WI38 (cell line): ENCODE data around the gene USP49.

Experiments
- H3K4me3 ChIP-seq: 2 replicates; pipeline ENCODE4 v1.5.1; 2011; ENCODE audit warnings: low read depth, mild to moderate bottlenecking, control low read depth, low read length
- TF ChIP-seq, protein P1 (sequence below): IDR thresholded peaks from 2 replicates; pipeline ENCODE4 v1.5.1; 2012; ENCODE audit warnings: low read depth, mild to moderate bottlenecking, control low read depth, low read length

Gene USP49

DNA sequence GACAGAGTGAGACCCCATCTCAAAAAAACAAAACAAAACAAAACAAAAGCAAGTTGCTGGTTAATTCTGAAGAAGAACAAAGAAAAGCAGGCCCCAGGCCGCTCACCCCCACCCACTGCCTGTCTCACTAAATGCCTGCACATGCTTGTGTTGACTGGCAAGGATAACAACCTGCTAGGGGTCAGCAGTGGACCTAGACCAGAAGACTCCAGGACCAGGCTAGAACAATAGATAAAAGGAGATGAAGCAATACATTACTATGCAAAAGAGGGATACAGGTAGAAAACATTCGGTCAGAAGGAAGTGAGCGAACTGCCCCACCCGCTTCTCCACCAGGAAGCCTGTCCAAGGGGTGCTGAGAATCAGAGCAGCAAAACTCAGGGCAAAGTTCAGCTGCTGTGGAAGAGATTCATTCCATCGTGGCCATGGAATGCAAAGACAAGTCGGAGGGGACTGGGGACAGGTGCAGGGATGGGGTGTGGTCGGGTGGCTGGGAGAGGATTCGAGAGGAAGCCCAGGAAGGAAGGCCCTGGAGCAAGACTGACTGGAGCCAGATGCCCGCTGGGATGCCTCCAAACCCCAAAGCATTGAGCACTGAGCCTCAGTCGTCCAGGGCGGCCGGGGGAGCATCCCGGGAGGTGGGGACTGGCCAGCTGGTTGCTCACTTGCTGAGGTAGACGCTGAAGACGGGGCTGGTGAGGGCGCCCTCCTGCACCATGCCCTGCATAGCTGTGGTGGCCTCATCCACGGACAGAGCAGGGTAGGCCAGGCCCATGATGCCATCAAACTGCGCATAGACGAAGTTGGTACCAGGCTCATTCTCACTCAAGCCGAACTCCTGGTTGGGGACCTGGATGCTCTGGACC lies 153.3 kb downstream of the USP49 start:
- no peak overlapping the region for H3K4me3 ChIP-seq
- TF ChIP-seq, protein P1, sequence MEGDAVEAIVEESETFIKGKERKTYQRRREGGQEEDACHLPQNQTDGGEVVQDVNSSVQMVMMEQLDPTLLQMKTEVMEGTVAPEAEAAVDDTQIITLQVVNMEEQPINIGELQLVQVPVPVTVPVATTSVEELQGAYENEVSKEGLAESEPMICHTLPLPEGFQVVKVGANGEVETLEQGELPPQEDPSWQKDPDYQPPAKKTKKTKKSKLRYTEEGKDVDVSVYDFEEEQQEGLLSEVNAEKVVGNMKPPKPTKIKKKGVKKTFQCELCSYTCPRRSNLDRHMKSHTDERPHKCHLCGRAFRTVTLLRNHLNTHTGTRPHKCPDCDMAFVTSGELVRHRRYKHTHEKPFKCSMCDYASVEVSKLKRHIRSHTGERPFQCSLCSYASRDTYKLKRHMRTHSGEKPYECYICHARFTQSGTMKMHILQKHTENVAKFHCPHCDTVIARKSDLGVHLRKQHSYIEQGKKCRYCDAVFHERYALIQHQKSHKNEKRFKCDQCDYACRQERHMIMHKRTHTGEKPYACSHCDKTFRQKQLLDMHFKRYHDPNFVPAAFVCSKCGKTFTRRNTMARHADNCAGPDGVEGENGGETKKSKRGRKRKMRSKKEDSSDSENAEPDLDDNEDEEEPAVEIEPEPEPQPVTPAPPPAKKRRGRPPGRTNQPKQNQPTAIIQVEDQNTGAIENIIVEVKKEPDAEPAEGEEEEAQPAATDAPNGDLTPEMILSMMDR, result no peak

DNA sequence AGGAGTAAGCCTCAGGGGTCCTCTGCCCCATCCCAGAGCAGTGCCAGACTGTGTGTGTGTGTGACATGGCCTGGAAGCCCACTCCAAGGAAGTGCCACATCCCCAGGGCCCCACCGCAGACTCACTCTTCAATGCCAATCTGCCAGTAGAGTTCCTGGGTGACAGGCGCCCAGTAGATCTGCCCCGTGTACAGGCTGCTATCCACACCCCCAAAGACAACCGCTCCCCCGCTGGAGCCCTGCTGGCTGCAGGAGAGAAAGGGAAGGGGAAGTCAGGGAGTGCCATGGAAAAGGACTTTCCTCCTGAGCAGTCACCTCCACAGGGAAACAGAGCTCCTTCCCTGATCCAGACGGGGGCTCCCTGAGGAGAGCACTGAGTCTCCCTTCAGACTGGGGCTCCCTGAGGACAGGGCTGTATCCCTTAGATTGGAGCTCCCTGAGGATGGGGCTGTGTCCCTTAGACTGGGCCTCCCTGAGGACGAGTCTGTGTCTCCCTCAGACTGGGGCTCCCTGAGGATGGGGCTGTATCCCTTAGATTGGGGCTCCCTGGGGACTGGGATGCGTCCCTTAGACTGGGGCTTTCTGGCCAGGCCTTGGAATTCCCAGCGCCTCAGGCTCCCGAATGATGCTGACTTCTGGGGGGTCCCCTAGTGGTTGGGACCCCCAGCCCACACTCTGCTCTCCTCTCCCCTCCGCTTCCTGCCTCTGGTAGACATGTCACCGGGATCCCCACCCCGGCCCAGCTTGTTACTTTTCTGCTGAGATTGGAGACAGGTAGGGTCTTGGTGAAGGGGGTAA lies 154.6 kb downstream of the USP49 start:
- TF ChIP-seq, protein P1, result no peak
- no peak overlapping the region for H3K4me3 ChIP-seq
